ENCODE data around the gene RBM26.

The RBM26 gene, protein sequence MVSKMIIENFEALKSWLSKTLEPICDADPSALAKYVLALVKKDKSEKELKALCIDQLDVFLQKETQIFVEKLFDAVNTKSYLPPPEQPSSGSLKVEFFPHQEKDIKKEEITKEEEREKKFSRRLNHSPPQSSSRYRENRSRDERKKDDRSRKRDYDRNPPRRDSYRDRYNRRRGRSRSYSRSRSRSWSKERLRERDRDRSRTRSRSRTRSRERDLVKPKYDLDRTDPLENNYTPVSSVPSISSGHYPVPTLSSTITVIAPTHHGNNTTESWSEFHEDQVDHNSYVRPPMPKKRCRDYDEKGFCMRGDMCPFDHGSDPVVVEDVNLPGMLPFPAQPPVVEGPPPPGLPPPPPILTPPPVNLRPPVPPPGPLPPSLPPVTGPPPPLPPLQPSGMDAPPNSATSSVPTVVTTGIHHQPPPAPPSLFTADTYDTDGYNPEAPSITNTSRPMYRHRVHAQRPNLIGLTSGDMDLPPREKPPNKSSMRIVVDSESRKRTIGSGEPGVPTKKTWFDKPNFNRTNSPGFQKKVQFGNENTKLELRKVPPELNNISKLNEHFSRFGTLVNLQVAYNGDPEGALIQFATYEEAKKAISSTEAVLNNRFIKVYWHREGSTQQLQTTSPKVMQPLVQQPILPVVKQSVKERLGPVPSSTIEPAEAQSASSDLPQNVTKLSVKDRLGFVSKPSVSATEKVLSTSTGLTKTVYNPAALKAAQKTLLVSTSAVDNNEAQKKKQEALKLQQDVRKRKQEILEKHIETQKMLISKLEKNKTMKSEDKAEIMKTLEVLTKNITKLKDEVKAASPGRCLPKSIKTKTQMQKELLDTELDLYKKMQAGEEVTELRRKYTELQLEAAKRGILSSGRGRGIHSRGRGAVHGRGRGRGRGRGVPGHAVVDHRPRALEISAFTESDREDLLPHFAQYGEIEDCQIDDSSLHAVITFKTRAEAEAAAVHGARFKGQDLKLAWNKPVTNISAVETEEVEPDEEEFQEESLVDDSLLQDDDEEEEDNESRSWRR

DNA sequence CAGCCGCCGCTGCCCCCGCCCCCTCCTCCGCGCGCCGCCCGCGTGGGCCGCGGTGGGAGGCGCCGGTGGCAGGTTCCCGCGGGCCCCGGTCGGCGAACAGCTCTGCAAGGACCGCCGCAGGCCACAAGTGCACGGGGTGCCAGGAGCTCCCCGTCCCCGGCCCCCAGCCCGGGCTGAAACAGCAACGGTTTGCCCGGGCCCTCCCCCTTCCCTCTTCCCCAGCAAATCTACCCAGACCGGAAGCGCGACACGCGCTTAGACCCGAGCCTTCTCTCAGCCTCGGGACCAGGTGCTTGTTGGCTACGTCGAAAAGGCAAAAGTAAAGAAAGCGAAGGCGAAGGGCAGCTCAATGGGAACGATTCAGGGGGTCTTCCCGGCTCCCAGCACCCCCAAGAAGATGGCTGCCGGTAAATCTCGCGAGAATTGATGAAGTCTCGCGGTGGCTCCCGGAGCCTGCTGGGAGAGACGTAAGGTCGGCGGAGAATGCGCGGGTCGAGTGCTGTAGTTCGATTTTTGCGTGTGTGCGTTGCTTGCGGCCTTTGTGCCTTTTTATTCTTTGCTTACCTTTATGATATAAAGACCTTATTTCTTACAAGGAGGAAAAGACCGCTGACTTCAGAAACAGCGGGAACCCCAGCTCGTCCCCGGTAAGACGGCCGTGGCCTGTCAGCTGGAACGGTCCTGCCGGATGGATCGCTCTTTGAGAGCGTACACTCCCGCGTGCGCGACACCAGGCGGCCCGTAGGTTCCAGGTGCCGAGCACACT lies at the start of gene RBM26:
RBM26 (minus strand) TSS at position 425 of the 766 bp plus-strand sequence. CDS start 481 bp downstream, outside the sequence.
- peak; percentile 94 for DNase-seq

DNA sequence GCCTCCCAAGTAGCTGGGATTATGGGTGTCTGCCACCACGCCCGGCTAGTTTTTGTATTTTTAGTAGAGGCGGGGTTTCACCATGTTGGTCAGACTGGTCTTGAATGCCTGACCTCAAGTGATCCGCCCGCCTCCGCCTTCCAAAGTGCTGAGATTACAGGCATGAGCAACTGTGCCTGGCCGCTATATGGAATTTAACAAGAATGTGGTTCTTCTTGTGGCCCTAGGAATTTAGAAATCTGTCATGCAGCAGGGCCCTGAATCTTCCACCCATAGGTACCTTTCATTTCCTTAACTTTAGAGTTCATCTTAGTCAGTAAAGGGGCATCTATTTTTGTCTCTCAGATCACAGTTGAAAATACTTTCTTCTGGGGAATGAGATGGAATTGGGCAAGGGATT lies 49.3 kb upstream of the RBM26 start:
- DNase-seq: no peak

DNA sequence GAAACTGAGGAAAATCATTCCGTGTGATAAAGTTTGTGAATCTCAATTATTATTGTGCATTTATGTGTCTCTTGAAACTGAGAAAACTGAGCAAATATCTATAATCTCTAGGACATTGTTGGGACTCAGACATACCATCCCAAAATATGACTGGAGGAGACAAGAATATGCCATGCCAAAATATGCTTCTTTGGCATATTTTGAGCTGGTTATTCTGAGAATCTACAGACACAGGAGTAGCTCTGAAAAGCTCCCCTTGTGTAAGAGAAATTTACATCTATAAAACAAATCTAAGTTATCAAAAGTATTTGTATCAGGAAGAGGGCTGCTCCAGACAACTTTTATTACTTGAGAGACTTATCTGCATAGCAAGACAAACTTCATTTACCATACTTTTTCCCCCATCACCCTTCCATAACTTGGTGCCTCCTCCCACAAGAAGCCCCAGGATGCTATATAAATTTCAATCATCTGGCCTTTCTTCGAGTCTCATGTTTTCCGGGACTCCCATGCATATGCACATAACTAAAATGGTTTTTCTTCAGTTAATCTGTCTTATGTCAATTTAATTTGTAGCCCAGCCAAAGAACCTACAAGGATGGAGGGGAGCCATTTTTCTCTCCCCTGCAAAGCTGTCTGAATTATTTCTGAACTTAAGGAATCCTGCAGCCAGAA lies 46.3 kb upstream of the RBM26 start:
- no peak for DNase-seq

DNA sequence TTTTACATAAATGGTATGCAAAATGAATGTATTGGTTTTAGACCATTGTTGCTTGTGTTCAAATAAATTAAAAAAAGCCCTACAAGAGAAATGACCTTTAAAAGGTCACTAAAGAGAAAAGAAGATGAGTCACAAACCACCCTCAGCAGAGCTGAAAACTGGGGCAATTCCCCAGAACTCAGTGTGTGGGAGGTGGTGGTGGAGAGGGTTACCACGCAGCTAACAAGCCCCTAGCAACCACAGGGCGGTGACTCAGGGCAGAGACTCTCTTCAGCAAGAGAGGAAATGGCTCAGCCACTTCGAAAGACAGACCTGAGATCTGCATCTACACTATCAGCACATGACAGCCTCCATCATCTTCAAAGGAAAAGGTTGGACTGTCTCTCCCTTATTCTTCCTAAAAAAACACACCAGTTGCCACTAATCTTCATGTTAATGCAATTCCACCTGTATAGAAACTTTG lies 45.5 kb upstream of the RBM26 start:
- peak; percentile 92 for DNase-seq

DNA sequence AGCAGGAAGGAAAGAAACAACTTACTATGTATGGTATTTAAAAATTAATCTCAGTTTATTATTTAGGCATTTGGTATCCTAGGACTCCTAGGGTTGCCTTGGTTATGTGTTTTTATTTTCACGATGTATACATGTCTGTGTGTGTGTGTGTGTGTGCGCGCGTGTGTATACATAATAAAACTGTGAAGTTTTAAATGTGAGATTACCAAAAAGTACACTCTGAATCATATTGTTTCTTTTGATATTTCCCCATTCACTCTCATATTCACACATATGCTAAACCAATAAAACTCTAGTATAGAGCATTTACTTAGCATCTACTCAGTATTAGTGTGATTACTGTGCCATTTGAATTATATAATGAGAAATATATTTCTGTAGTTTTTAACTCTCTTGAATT lies 44.1 kb upstream of the RBM26 start:
- no peak for DNase-seq

DNA sequence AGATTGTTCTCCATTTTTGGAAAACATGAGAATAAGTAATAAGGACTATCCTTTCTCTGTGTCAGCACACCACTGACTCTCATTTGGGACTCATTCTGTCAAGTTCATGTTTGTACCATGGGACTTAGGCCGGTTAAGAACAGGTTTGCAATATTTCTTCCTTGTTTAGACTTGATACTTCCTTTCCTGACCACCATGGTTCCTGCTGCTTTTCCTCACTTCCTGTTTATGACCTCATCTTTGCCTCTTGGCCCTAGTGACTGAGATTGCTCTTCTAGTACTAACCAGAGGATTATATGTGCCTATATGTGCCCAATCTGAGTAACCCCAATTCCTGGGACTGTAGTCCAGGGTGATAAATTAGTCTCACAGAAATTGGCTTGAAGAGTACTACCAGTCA lies 42.4 kb upstream of the RBM26 start:
- no peak for DNase-seq

DNA sequence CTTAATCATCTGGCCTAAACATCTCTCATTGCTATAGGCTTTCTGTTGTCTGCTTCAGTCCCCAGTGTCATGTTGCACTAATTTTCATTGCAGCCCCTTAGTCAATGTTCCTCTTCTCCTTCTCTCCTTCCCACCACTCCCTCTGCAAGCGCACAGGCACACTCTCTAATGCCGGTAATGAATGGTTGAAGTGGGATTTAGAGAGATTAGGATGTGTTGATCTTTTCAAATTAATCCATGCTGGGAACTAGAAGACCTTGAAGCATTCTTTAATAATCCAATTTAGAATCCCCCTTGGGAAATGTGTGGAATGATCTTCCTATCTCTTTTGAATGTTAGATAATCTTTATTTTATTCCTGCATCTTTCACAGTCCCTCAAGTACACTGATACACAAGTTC lies 41.7 kb upstream of the RBM26 start:
- DNase-seq: no peak

DNA sequence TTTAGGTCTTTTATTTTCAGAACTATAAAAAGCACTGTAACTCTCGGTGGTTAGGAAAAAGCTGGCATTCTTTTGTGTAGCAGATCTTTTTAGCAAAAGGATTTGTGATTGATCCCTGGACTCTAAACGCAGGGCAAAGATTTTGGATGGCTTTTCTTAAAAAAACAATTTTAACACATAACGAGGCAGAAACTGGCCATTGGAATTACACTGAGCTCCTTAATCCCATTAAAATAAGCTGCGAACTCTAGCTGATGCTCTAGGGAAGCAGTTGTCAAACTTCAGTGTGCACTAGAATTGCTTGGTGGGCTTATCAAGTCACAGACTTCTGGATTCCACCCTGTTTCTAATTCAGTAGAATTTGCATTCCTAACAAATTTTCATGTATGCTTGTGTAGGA lies 41.1 kb upstream of the RBM26 start:
- no peak for DNase-seq

DNA sequence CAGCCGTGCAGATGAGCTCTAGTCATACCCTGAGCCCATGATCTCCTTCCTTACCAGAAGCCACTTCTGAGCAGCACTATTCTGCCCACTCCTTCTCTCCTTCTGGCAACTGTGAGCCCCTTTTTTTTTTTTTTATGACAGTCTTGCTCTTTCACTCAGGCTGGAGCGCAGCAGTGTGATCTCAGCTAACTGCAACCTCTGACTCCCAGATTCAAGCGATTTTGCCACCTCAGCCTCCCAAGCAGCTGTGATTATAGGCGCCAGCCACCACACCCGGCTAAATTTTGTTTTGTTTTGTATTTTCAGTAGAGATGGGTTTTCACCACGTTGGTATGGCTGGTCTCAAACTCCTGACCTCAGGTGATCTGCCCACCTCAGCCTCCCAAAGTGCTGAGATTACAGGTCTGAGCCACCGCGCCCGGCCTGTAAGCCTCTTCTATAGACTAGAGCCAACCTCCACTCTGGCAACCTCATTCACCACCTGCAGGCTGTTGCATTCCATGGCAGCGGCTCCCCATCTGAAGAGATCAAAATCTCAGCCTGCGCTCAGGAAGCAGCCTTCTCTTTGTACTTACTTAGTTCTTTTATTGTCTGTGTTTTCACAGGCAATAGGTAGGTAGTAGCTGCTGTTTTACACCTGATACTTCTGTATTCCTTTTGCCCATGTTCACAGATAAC lies 40.1 kb upstream of the RBM26 start:
- DNase-seq: no peak

DNA sequence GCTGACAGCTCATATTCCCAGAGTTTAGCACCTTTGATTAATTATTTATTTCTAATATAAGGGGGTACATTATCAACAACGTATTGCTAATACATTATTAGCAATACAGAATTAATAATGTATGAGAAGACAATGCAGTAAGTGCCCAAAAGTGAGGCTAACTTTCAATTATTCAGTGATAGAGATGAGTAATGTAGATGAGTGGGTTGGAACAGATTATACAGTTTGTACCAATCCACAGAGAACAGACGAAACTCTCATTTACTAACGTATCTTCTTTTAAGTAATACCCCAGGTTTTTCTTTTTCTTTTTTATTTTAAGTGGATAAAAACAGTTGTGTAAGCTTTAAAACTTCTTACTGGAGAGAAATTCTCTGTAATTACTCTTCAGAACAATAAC lies 36.7 kb upstream of the RBM26 start:
- no peak for DNase-seq

DNA sequence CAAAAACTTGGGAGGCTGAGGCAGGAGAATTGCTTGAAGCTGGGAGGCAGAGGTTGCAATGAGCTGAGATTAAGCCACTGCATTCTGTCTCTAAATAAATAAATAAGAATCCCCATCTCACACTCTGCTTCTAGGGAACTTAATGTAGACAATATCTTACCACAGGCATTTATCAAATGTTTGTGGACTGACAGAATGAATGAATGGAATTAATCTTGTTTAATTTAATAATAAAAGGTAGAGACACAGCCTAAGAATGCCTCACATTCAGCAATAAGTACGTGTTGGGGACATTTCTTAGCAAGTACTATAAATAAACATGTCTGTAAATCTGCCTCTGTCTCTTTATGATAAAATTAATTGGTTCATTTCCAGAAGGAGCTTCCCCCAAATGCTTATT lies 36.2 kb upstream of the RBM26 start:
- DNase-seq: no peak

DNA sequence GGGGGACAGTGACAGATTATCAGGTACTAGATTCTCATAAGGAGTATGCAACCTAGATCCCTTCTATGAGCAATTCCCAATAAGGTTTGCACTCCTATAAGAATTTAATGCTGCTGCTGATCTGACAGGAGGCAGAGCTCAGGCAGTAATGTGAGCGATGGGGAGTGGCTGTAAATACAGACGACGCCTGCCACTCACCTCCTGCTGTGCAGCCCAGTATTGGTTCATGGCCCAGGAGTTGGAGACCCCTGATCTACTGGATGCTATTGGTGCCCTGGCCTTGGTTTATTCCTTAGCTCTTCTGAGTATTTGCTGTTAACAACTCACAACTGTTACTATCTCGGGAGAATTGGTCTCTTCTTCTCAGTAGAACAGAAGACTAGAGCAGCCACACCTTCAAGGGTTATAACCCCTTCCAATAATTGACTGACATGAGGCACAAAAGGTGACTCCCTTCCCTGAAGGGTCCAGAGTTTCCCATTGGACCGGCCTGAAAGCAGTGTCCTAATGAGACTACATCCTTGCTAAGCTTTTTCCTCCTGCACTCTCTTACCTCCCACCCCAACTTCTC lies 35.0 kb upstream of the RBM26 start:
- no peak for DNase-seq

DNA sequence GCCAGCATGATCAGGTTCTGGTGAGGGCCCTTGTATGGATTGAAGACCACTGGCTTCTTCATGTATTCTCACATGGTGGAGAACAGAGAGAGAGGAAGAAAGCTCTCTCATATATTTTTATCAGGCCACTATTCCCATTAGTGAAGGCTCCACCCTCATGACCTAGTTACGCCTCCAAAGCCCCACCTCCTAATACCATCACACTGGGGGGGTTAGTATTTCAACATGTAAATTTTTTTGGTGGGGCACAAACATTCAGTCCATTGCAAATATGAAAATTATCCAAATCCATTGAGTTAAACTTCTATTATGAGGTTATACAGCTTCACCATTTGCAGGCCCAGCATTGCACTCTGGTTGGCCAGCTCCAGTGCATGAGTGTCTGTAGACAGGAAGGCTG lies 33.2 kb upstream of the RBM26 start:
- DNase-seq: no peak

DNA sequence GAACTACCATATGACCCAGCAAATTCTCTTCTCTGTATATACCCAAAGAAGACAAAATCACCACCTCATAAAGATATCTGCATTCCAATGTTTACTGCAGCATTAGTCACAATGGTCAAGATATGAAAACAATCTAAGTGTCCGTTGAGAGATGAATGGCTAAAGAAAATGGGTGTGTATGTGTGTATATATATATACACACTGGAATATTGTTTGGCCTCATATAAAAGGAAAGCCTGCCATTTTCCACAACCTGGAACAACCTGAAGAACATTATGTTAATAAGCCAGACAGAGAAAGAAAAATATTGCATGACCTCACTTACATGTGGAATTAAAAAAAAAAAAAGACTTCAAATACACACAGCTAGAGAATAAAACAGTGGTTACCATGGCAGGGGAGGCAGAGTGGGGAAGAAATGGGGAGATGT lies 29.5 kb upstream of the RBM26 start:
- DNase-seq: no peak

DNA sequence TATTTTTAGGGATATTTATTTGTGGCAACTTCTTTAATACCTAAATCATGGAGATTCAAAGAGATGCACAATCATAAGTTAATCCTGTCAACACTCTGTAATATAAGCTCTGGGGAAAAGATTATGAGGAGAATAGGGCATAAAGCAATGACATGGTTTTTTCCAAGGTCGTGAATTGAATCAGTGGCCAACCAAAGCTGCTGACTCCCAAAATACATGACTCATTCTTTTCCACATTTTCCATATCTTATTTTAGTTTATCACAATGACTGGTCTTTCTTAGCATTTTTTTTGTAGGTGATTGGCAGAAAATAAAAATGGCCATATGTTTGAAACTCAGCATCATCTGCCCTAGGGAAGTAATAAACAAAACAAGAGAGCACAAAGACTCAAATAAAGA lies 28.5 kb upstream of the RBM26 start:
- no peak for DNase-seq

DNA sequence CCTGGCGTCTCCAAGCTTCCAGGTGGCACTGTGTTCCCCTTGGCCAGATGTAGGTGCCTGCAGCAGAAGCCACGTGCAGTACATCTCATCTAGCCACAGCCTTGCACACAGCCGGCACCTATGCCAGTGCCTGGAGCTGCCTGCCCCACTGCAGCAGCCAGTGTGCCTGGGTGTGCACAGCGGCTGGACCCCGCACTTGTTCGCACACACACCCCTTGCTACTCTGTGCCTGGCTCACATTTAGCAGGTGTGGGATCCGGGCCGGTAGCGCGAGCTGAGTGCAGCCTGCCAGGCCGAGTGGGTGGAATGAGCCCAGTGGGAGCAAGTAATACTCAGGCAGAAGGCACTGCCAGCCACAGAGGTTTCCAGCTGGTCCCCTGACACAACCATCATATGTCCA lies 26.9 kb upstream of the RBM26 start:
- DNase-seq: no peak

DNA sequence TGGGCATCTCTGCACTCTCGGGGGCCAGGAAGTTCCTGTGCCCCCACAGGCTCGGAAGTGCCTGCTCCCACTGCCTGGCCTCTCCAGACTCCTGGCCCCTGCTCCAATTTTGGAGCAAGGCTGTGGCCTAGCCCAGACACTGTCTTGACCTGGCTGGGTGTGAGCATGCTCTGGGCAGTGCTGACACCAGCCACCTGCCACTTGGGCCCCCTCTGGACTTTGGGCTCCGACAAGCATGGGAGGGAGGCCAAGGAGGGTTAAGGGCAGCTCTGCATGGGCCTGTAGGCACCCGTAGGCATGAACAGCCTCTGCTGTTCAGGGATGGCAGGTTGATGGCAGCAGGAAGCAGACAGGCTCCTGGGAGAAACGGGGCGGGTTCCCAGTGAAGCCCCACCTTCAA lies 26.0 kb upstream of the RBM26 start:
- DNase-seq: no peak

DNA sequence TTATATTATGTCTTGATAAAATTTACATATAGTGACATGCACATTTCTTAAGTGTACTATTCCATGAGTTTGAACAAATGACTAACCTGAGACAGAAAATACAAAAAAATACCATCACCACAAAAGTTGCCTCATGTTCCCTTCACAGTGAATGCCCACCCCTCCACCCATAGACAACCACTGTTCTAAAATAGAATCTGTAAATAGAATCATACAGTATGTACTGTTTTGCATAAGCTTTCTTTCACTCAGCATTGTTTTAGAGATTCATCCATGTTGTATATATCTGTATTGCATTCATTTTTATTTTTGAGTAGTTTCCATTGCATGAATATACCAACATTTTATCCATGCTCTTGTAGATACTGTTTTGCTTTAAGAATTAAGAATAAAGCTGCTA lies 23.3 kb upstream of the RBM26 start:
- no peak for DNase-seq

DNA sequence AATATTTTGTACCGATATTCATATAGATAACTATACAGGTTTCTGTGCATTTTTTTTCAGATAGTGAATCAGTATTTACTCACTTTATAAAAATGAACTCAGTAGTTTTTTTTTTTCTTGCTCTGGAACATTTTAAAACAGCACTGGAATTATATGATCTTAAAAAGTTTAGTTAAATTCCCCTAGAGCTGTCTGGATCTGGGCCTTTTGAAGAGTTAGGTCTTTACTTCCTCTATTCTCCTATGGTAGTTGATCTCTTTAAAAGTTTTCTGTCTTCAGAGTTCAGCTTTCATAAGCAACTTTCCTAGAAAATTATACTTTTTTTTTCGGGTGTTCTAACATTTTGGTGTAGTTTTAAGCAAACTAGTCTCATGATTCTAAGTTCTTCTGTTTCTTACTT lies 21.8 kb upstream of the RBM26 start:
- DNase-seq: no peak

DNA sequence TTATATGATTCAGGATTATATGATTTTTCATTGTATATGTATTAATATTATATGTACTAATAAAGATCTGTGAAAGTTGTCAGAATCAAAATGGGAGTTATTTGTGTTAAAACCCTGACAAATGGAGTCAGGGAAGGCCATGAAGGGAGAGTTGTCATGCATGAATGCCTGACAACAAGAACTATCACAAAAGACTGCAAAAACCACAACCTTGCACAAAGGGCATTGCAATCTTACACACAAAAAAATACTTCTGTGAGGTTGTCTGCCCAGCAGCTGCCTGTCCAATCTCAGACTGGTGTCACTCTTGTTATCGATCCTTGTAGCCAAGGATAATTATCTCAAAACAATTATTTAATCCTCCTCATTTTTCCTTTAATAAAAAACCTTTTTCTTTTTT lies 21.2 kb upstream of the RBM26 start:
- no peak for DNase-seq
